ENCODE data around the gene ACP3. TPM values are rescaled to one million over a fixed set of nuclear protein-coding genes. Genes with fewer than 3 reads are reported as not detected.
"Not testable (repeated sequence)": the region's sequence is repeated elsewhere in the genome, so short reads cannot be mapped to it uniquely, and the experiment has no call there.

Gene ACP3
- total RNA-seq, 2 donors from 2014 or later: 0.79 to 2.5 TPM

- DNase-seq (ENCODE audit: low spot score): no peak
- TF ChIP-seq, protein P1, sequence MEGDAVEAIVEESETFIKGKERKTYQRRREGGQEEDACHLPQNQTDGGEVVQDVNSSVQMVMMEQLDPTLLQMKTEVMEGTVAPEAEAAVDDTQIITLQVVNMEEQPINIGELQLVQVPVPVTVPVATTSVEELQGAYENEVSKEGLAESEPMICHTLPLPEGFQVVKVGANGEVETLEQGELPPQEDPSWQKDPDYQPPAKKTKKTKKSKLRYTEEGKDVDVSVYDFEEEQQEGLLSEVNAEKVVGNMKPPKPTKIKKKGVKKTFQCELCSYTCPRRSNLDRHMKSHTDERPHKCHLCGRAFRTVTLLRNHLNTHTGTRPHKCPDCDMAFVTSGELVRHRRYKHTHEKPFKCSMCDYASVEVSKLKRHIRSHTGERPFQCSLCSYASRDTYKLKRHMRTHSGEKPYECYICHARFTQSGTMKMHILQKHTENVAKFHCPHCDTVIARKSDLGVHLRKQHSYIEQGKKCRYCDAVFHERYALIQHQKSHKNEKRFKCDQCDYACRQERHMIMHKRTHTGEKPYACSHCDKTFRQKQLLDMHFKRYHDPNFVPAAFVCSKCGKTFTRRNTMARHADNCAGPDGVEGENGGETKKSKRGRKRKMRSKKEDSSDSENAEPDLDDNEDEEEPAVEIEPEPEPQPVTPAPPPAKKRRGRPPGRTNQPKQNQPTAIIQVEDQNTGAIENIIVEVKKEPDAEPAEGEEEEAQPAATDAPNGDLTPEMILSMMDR (IDR thresholded peaks at IDR 0.05): no peak
- Histone ChIP-seq H3K4me3 (no peak overlapping the region), H3K9me3 (no peaks in the 10 kb centered on the region), H3K4me1 (peaks cover 0 to 20% of the 10 kb centered on the region in 2 donors), H3K27me3 (no peaks in the 10 kb centered on the region), H3K36me3 (no peaks in the 10 kb centered on the region), H3K27ac (no peak overlapping the region)
These were observed 28.9 kb upstream of the ACP3 start for GRCh38 chr3:132288357-132288756.

DNA sequence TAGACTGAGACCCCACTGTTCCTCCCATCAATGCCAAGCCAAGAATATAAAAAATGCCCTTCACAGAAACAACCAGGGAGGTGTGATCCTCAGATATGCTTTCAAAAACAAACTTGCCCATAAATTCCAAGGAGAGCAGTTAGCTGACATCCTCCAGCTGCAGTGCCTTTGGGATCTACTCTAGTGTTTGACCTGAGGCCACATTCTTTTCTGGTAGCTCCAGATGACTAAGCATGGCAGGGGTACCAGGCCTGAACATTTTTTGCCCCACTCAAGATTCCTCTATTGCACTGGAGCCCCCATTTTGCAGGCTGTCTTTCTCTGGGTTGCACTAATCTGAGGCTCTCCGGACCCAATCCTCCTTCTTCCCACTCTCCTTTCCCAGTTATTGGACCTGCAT, 27.9 kb upstream of the ACP3 start:
- no peak overlapping the region for H3K27ac ChIP-seq
- H3K9me3 ChIP-seq: no peaks in the 10 kb centered on the region
- no peak overlapping the region for H3K4me3 ChIP-seq
- no peak for DNase-seq (ENCODE audit: low spot score)
- TF ChIP-seq, protein P1 (IDR thresholded peaks at IDR 0.05): no peak
- H3K36me3 ChIP-seq: no peaks in the 10 kb centered on the region
- no peaks in the 10 kb centered on the region for H3K27me3 ChIP-seq
- peaks cover 0 to 13% of the 10 kb centered on the region in 2 donors for H3K4me1 ChIP-seq

GRCh38 chr3:132290833-132291232, 26.4 kb upstream of the ACP3 start:
- H3K4me3 ChIP-seq: no peak overlapping the region
- DNase-seq (ENCODE audit: low spot score): no peak
- no peaks in the 10 kb centered on the region for H3K9me3 ChIP-seq
- no peaks in the 10 kb centered on the region for H3K27me3 ChIP-seq
- no peaks in the 10 kb centered on the region for H3K36me3 ChIP-seq
- H3K4me1 ChIP-seq: no peaks in the 10 kb centered on the region
- TF ChIP-seq, protein P1 (IDR thresholded peaks at IDR 0.05): no peak
- no peak overlapping the region for H3K27ac ChIP-seq

GRCh38 chr3:132292042-132292441, 25.2 kb upstream of the ACP3 start:
- H3K9me3 ChIP-seq: no peaks in the 10 kb centered on the region
- no peak overlapping the region for H3K4me3 ChIP-seq
- no peaks in the 10 kb centered on the region for H3K4me1 ChIP-seq
- H3K27ac ChIP-seq: no peak overlapping the region
- no peak for DNase-seq (ENCODE audit: low spot score)
- H3K27me3 ChIP-seq: no peaks in the 10 kb centered on the region
- no peaks in the 10 kb centered on the region for H3K36me3 ChIP-seq
- TF ChIP-seq, protein P1 (IDR thresholded peaks at IDR 0.05): no peak

- TF ChIP-seq, protein P1 (IDR thresholded peaks at IDR 0.05): no peak
These were observed 24.0 kb upstream of the ACP3 start for GRCh38 chr3:132293251-132293650.

DNA sequence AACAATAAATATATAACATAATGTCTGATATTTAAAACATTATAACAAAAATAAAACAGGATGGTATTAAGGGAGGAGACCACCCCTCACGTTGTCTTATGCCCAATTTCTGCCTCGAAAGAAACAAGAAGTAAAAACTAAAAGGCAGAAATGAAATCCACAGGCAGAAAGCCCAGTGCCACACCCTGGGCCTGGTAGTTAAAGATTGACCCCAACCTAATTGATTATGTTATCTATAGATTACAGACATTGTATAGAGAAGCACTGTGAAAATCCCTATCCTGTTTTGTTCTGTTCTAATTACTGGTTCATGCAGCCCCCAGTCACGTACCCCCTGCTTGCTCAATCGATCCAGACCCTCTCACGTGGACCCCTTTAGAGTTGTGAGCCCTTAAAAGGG, 22.3 kb upstream of the ACP3 start:
- Histone ChIP-seq H3K4me1 (no peaks in the 10 kb centered on the region), H3K4me3 (no peak overlapping the region), H3K36me3 (no peaks in the 10 kb centered on the region), H3K9me3 (no peaks in the 10 kb centered on the region), H3K27ac (no peak overlapping the region), H3K27me3 (no peaks in the 10 kb centered on the region)
- DNase-seq (ENCODE audit: low spot score): no peak
- TF ChIP-seq, protein P1 (IDR thresholded peaks at IDR 0.05): no peak

More at GRCh38 chr3:132293251-132293650, 24.0 kb upstream of the ACP3 start:
- Histone ChIP-seq H3K4me3 (no peak overlapping the region), H3K27me3 (no peaks in the 10 kb centered on the region), H3K9me3 (no peaks in the 10 kb centered on the region), H3K36me3 (no peaks in the 10 kb centered on the region), H3K4me1 (no peaks in the 10 kb centered on the region), H3K27ac (no peak overlapping the region)
- DNase-seq (ENCODE audit: low spot score): no peak

DNA sequence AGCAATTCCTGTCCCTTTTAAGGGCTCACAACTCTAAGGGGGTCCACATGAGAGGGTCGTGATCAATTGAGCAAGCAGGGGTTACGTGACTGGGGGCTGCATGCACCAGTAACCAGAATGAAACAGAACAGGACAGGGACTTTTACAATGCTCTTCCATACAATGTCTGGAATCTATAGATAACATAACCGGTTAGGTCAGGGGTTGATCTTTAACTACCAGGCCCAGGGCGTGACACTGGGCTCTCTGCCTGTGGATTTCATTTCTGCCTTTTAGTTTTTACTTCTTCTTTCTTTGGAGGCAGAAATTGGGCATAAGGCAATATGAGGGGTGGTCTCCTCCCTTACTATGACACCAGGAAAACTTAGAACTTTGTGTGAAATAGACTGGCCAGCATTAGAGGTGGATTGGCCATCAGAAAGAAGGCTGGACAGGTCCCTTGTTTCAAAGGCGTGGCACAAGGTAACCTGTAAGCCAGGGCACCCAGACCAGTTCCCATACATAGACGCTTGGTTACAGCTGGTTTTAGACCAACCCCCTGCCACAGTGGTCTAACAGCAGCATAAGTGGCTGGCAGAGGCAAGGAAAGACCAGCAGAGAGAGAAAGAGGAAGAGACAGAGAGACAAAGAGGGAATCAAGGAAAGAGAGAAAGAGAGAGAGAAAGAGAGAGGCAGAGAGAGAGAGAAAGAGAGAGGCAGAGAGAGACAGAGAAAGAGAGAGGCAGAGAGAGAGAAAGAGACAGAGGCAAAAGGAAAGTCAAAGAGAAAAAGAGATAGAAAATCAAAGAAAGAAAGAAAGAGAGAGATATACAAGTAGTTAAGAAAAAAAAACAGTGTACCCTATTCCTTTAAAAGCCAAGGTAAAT, 13.6 kb upstream of the ACP3 start:
- not testable (repeated sequence) for H3K27me3 ChIP-seq; H3K4me1 ChIP-seq; H3K27ac ChIP-seq; H3K4me3 ChIP-seq; H3K9me3 ChIP-seq; H3K36me3 ChIP-seq; DNase-seq (ENCODE audit: low spot score)

GRCh38 chr3:132304351-132304750, 12.9 kb upstream of the ACP3 start:
- H3K9me3 ChIP-seq; DNase-seq (ENCODE audit: low spot score); H3K27me3 ChIP-seq; H3K36me3 ChIP-seq; H3K4me1 ChIP-seq; H3K4me3 ChIP-seq; H3K27ac ChIP-seq: not testable (repeated sequence)
